HG02642 (cell line): ENCODE measurements around the gene FARS2.

Source experiments
- ATAC-seq: cut with Tn5 transposase; IDR thresholded peaks from one replicate; pipeline ENCODE4 v1.9.1; 2021; ENCODE audit warnings: mild to moderate bottlenecking; ENCODE audit not compliant: unreplicated experiment, poor library complexity

Gene FARS2

DNA sequence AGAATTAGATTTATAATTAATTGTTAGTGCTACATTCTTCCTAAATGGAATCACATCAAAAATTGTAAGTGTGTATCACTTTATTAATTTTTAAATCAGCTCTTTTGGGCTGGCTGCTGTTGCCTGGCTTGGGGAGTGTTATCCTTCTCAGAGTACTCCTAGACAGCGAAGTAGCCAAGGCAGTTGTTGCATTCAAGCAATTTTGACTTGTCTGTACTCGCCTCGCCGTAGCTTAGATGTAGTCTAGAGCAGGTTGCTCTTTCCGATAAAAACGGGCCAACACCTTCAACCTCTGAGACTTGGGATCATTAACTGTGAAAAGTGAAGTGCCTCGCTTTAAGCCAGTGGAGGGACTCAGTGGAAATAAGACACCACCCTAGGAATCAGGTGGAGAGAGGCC is 151.3 kb downstream of the FARS2 start:
- ATAC-seq: no peak

DNA sequence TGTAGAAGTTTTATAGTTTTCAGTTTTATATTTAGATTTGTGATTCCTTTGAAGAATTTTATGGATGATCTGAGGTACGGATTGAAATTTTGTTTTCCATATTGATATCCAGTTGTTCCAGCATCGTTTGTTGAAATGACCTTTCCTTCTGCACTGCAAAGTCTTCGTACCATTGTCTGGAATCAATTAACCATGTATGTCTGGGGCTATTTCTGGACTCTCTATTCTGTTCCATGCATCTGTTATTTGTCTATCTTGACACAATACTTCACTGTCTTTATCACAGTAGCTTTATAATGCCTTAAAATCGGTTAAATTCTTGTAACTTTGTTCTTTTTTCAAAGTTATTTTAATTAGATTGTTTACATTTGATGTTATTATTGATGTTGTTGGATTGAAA is 154.9 kb downstream of the FARS2 start:
- no peak for ATAC-seq

DNA sequence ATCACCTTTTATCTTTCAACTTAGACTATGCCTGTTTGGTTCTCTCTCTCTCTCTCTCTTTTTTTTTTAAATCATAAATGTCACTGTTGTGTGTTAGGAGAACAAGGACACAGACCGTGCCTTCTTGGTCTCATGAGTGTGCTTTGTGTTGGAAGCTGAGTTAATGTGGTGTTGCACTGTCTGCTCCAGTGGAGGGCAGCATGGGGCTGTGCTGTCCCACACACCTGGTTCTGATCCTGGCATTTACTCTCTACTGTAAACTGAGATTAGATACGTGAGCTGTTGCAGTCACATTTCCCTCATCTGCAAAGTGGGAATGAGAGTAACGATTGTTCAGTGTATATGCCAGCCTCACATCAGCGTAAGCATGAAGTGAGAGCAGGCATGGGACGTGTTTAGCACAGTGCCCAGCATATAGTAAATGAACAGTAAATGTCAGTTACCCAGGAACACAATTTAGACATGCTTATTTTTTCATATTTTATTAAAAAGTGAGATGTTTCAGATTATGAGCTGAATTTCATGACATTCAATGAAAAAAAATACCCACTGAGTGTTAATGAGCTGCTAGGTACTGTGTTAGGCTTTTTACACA is 161.1 kb downstream of the FARS2 start:
- no peak for ATAC-seq

DNA sequence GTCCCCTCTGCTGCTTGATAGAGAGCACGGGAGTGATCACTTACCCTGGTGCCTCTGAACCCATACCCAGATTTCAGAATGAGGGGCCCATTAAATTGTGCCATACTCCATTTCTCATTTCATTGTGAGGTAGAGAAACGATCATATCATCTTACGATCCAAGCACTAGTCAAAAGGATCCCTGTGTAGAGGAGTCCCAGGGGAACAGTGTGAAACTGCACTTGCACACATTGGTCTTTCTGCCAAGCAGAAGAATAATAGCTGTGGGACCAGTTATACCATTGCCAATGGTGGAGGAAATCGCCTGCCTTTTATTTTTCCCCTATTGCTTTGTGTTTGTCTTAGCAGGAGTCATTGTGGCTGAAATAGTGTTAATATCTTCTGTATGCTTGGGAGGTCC is 161.9 kb downstream of the FARS2 start:
- no peak for ATAC-seq

DNA sequence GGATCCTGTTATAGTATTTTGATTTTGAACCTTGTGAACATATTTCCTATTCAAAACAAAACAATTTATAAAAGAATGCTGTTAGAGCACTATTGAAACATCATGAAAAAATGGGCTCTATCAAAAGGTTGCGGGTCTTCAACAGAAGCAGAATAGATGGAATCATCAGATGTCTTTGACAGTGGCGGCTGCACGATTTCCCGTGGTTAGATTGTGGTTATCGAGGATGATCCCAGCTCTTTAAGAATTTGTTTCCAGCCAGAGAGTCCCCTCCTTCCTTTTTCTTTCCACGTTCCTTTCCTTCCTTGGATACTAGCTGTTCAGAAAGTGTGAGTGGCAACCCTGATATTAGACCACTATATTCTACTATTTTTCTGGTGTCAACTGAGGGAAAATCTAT is 163.4 kb downstream of the FARS2 start:
- no peak for ATAC-seq

DNA sequence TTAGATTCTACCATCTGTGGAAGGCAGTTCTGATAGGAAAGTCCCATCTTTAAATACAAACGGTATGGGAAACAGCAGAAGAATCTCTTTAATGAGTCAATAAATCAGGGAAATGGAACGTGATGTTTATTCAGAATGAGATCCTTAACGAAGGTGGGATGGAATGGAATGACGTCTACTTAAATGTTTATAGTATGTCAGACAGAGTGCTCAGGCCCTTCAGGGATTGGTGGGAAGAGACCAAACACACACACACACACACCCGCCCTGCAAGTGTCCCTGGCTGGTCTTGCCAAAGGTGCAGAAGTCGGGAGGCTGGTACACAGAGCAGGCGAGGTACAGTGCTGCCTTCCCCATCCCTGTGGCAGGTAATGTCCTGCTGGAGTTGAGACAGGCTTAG is 164.0 kb downstream of the FARS2 start:
- ATAC-seq: no peak

DNA sequence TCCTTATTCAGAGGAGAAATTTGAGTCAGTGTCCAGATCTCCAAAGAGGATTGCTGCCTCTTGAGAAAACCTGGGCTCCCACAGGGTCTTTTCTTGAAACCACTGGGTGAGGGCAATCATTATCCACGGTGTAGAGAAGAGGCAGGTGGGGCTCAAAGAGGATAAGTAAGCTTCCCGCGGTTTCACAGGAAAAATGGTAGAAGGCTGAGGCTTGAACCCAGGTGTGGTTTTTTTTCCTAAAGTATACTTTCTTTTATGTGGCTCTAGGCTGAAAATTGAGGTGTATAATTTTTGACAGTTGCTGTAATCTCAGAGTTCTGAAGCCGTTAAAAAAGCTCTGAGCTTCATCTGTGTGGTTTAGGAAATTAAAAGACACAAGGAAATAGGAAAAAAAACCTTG is 164.5 kb downstream of the FARS2 start:
- no peak for ATAC-seq

DNA sequence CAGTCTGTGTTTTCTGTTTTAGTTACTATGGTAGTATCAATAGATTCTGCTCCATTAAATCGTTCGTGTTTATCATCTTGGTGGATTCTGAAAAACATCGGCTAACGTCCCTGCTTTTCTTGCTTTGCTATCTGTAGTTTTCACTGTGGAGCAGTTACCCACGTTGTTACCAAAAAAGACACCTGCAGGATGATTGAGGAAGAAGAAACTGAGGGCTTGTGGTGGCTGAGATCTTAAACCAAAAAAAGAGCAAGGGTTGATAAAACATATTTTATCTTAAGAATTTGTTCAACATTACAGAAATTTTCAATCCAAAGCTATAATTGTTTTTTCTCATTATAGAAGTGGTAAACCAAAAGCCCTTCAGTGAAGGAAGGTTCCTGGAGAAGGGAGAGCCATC is 166.3 kb downstream of the FARS2 start:
- no peak for ATAC-seq

DNA sequence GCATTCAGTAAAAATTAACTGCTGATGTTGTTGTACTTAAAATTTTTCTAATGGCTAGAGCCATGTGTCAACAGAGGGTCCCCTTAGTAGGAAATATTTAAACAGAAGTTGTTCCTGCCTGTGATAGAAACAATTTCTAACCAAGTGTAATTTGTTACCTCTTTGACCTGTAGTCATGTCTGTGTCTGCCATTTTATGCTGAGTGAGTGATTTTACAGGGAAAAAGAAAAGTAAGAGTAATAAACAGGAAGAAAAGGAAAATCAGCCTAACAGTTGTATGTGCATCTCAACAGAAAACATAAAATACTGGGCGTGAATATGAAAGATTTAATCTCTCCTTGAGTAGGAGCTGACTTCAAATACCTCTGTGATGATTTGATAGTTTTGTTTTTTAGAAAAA is 172.0 kb downstream of the FARS2 start:
- ATAC-seq: no peak

DNA sequence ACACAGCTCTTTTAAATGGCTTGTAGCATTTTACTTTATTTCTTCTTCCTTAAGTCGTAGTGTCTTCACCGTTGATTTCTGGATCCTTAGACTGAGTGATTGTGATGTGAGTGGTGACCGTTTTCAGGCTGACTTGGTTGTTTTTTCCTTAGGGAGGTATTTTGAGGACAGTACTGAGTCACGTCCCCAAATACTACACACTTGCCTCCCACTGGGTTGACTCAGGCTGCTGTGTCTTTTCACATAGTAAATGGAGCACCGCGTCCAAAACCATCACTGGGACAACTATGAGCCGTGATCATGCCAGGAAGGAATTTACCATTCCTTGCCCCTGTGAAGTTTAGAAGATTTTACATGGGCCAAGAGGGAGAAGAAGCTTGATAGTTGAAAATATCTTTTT is 174.1 kb downstream of the FARS2 start:
- no peak for ATAC-seq

DNA sequence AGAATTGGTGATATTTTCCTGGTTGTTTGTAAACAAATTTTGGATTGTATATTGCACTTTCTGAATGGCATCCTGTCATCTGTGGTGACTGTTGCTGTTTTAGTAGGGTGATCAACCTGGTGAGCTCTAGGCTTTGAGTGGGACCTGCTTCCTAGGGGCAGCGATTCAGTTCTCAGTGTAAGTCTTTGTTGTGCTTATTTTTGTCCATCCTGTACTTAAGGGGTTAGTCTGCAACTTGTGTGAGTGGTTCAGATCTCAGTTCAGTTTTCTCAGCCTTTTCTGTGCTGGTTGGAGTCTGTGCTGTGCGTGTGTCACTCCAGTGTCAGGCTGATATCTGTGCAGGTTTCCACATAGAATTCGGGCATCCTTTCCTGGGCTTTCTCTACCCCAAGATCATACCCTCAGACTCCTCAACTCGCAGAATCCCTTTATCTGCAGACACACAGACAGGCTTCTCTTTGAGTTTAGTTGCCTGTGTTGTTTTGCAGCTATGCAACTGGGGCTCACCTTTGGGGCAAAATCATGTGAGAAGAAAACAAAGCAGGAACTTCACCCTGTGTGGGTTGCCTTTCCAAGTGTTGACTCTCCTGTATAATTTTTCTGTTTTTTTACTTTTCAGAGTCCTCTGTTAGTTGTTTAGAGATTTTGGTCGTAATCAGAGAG is 177.7 kb downstream of the FARS2 start:
- ATAC-seq: no peak

DNA sequence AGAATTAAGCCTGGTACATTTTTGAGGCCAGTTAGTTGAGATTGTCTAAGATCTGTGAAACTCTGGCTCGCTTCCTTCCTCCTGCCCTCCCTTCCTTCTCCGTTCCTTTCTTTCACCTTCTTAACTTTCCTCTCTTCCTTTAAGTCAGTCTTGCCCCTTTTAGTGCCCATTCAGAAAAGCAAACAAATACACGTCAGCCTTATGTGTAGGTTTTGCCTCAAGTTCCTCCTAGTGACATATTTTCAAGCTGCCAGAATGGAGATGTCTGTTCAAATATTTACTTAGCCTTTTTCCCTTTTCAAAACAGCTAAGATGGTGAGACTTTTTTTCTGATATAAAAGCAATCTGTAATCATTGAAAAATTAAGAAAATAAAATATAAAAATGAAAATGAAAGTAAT is 178.4 kb downstream of the FARS2 start:
- ATAC-seq: no peak

DNA sequence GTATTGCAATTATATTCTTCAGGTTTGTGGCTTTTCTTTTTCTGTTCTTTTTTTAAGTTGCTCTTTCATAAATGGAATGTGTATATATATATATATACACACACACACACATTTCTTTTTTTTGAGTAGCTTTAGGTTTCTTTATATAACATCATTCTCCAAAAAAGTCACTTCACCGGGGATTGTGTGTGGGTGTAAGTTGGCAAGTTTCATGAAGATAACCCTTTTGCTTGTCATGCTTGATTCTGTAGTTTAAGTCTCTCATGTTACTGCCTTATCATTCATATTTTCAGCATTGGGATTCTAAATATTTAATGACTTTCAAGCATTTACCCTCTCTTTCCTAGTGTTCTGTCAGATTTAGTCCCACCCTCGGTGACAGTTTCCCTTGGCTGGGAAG is 181.0 kb downstream of the FARS2 start:
- ATAC-seq: no peak

DNA sequence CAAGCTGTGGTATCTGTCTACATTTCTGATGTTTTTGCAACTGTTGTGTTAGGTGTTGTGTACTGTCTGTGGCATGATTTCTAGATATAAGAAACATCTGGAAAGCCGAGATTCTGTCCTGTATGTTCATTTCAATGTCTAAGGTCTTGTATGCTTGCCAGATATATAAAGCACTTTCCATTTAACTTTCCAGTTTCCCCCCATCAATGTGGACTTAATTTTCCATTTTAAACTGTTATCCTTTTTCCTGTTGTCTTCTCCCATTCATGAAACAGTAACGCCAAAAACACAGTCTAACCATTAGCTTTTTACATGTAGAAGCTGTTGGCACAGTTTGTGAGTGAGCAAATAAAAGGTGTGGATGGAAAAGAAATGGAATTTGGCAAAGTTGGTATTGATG is 181.6 kb downstream of the FARS2 start:
- no peak for ATAC-seq

DNA sequence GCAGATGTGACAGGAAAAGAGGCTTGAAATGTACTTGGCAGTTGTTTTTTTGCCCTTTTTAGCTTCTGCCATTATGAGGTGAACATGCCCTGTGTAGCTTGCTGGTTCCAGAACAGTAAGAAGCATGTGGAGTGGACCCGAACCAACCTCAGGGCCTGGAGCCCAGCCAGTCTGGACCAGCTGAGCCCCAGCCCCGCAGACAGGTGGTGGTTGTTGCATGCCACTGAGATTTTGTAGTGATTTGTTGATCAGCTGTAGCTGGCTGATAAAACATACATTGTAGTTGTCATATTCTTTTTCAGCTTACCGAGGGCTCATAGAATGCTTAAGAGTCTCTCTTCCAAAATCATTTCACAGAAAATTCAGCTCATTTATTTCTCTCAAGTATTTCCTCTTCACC is 182.2 kb downstream of the FARS2 start:
- no peak for ATAC-seq

DNA sequence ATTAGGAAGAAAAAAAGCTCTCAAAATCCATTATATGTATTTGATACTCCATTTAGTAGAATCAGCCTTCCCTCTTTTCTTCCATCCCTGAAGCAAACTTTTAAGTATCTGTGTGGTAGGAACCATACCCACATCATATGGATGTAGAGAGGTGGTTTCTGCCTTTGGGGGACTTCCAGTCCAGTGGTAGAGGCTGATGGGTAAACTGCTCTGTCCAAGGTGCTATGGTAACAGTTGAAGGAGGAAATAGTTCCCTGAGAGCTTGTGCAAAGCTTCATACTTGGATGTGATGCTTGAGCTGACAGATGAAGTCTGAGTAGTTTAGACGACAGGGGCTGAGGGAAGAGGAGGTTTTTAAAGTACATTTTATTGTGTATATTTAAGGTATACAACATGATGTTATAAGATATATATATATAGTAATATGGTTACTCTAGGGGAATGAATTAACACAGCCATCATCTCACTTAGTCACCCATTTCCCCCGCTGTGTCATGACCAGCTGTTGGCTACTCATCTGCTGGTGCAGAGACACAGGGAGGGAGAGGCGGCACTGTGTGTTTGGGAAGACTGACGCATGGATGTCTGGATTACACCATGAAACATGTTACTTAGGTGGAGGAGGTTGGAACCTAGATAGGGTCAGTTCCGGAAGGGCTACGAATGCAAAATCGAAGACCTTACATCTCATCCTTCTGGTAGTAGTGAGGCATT is 185.2 kb downstream of the FARS2 start:
- no peak for ATAC-seq

DNA sequence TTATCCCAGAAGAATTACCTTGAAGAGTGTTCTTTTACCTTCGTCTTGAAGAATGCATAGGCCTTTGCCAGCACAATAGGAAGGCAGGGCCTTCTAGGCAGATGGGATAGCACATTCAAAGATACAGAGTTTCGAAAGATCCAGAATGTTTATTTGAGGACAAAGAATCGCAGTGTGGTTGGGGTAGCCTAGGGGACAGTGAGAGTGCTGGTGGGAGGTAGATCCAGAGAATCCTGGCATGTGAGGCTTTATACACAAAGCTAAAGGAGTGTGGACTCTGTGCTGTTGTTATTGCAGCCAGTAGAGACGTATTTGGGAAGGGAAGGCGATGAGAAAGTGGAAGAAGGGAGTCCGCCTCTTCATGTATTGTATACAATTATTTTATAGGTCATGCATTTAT is 186.6 kb downstream of the FARS2 start:
- ATAC-seq: no peak

DNA sequence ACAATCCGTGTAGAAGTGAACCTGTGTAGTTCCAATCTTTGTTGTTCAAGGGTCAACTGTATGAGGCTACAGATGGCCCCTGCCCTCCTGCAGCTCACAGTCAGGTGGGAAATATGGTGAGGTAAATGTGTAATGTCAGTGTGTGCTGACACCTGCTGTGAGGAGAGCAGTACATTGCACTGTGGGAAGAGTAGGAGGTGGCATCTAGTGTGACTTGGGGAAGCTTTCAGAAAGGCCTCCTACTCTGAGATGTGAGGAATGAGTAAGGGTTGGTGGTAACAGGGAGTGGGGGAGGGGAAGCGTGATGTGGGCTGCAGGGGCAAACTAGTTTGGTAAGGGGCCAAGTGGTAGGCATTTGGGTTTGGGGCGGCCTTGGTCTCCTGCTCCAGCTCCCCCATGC is 188.8 kb downstream of the FARS2 start:
- no peak for ATAC-seq

DNA sequence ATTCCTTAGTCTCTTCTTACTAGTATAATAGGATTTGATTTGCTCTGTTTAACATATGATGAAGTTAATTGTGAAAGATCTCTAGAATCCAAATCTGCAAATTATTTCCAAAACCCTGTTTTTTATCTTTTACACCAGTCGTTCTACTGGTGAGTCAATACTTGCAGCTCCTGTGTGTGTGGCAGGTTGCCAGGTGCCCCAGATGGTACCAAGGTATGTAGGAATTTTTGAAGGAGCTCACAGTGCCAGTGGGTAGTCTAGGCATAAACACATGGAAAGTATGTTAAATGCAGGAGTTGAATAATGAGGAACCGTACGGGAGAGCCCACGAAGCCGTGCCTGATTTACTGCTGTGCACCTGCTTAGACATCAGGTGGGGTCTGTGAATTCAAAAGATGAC is 192.2 kb downstream of the FARS2 start:
- no peak for ATAC-seq

DNA sequence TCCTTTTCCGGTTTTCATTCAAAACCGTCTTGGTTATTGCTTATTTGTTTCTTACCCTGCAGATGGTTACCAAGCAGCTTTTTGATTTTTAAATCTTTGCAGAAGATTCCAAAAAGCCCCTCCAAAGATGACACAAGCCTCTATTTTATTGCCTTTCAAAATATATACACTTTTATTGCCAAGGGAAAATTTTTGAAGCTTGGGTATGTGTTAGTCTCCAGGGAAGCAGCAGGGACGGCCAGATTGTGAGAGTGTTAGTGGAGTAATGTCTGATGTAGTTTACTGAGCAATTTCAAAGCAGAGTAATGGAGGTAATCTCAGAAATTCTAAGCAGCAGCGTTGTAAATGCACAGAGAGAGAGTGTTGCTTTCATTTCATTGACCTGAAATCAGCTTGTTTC is 193.8 kb downstream of the FARS2 start:
- ATAC-seq: no peak

DNA sequence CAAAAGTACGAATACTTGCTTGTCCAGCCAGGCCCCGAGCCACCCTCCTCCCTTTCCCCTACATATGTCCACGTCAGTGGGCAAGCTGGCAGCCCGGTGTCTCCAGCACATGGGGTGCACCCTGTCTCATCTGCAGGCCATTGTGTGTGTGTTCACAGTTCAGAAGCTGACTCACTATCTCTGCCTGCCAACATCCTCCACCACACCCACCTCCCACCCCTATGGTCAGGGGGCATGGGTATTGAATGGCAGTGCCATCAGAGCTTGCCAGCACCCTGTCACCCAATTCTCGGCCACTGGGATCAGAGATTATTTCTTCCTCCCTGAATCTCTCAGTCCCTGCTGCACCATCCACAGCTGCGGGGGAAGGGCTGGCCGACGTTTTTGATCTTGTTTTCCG is 195.7 kb downstream of the FARS2 start:
- no peak for ATAC-seq
